Kidney (tissue), 14 donors: Measurements from ENCODE around the gene MEIOB. TPM values are rescaled to one million over a fixed set of nuclear protein-coding genes. Genes with fewer than 3 reads are reported as not detected.
"Not testable (repeated sequence)": the region's sequence is repeated elsewhere in the genome, so short reads cannot be mapped to it uniquely, and the experiment has no call there.

Experiments used
- DNase-seq, 5 donors: peaks; one replicate each; pipeline ENCODE4 v3.0.0-alpha.2; 2013 to 2020
- FAIRE-seq: peaks from 2 replicates; lab custom pipeline; 2012; peaks lifted over from hg19 to GRCh38; lab: Jason Lieb, UNC
- H3K27ac ChIP-seq, 2 donors: one replicate each; pipeline ENCODE4 v1.7.0; 2013; ENCODE audit warnings: low read depth in 2 of 2, low read length in 2 of 2, inconsistent platforms in 1 of 2
- H3K27me3 ChIP-seq: one replicate; pipeline ENCODE4 v1.7.1; 2013; ENCODE audit warnings: low read length, inconsistent platforms; ENCODE audit not compliant: control insufficient read depth, insufficient read depth
- H3K36me3 ChIP-seq, 3 donors: one replicate each; pipeline versions ENCODE4 v1.7.0 to v1.7.1; 2013; ENCODE audit warnings: low read length in 3 of 3, control low read depth in 1 of 3, inconsistent platforms in 1 of 3; ENCODE audit not compliant: insufficient read depth in 3 of 3, control insufficient read depth in 2 of 3
- H3K4me1 ChIP-seq, 3 donors: one replicate each; pipeline versions ENCODE4 v1.7.0 to v1.7.1; 2013; ENCODE audit warnings: low read length in 3 of 3, inconsistent platforms in 1 of 3, low read depth in 1 of 3; ENCODE audit not compliant: control insufficient read depth in 2 of 3, insufficient read depth in 2 of 3
- H3K4me3 ChIP-seq, 3 donors: one replicate each; pipeline versions ENCODE4 v1.7.0 to v1.8.1; 2013; ENCODE audit warnings: low read length in 3 of 3, control low read depth in 1 of 3, inconsistent platforms in 1 of 3
- H3K9ac ChIP-seq, 3 donors: one replicate each; pipeline versions ENCODE4 v1.7.0 to v1.7.1; 2013; ENCODE audit warnings: low read length in 3 of 3, control low read depth in 1 of 3, inconsistent platforms in 1 of 3
- H3K9me3 ChIP-seq, 3 donors: one replicate each; pipeline versions ENCODE4 v1.7.0 to v1.7.1; 2013; ENCODE audit warnings: low read length in 3 of 3, control low read depth in 1 of 3, inconsistent platforms in 1 of 3; ENCODE audit not compliant: control insufficient read depth in 2 of 3, insufficient read depth in 1 of 3
- CTCF ChIP-seq: IDR thresholded peaks from 3 replicates; pipeline ENCODE4 v1.5.1; 2012; ENCODE audit warnings: mild to moderate bottlenecking, moderate library complexity, borderline replicate concordance; ENCODE audit not compliant: insufficient read depth; ENCODE audit errors: extremely low read depth
- intact Hi-C: fragments of 100-400 bp; cut with DNase I; formaldehyde crosslinking; loops from one replicate; pipeline ENCODE4 v1.11.1; 2022
- polyA plus RNA-seq: library from polyadenylated mRNA; stranded (reverse); fragments of 350-450 nt; fragmentation: Illumina TruSeq; extraction: RNeasy Lipid Tissue Mini Kit (QIAGEN cat#74804); gene quantifications from one replicate; pipeline ENCODE4 v1.2.3, GENCODE V29; 2014; ENCODE audit warnings: low read depth, low replicate concordance; ENCODE audit not compliant: insufficient read depth
- total RNA-seq: library from RNA; stranded (reverse); fragmentation: NEBNext Ultra II Directional; extraction: Animal tissue kit (Norgen Biotek cat#: 25700); gene quantifications from one replicate; pipeline ENCODE4 v1.2.1, GENCODE V29; 2021
- donor health status: control.
- donor health status: control.
- donor health status: control.
- donor health status: control.
- donor health status: control.
- donor health status: DM: yes; HTN: yes; CAD: no.
- donor health status: Normal renal cell carcinoma (clear cell type).

The MEIOB gene
- total and polyA plus RNA-seq, 2 donors from 2014 or later, result 0.16 to 1.4 TPM

- Histone ChIP-seq H3K4me1 (no peaks in the 10 kb centered on the region), H3K4me3 (no peak overlapping the region), H3K9me3 (no peaks in the 10 kb centered on the region), H3K27me3 (no peaks in the 10 kb centered on the region), H3K9ac (no peak overlapping the region), H3K36me3 (no peaks in the 10 kb centered on the region), H3K27ac (no peak overlapping the region)
- TF ChIP-seq CTCF, result no peak
- DNase-seq (no peak), FAIRE-seq (no peak)
- intact Hi-C loops, result no loop called here
Observed at GRCh38 chr16:1884155-1884760, 12.3 kb upstream of the MEIOB start.

GRCh38 chr16:1881172-1881571 lies 9.2 kb upstream of the MEIOB start:
- H3K4me1 ChIP-seq, H3K36me3 ChIP-seq, H3K9me3 ChIP-seq, H3K27me3 ChIP-seq, H3K27ac ChIP-seq, FAIRE-seq, intact Hi-C loops, H3K9ac ChIP-seq, H3K4me3 ChIP-seq: not testable (repeated sequence)
- DNase-seq, result peak in 1 of 5 donors; percentile 6

GRCh38 chr16:1879477-1879876 lies 7.5 kb upstream of the MEIOB start:
- Histone ChIP-seq H3K9me3 (no peaks in the 10 kb centered on the region), H3K9ac (no peak overlapping the region), H3K27ac (no peak overlapping the region), H3K36me3 (no peaks in the 10 kb centered on the region), H3K4me1 (no peaks in the 10 kb centered on the region), H3K27me3 (peaks cover 4% of the 10 kb centered on the region), H3K4me3 (no peak overlapping the region)
- FAIRE-seq, result no peak
- intact Hi-C loops, result no loop called here
- TF ChIP-seq CTCF, result no peak
- DNase-seq, result no peak

GRCh38 chr16:1878256-1878655 lies 6.3 kb upstream of the MEIOB start:
- intact Hi-C loops, result no loop called here
- FAIRE-seq (no peak), DNase-seq (no peak)
- H3K4me3 ChIP-seq, result no peak overlapping the region
- H3K9ac ChIP-seq, result no peak overlapping the region
- no peak overlapping the region for H3K27ac ChIP-seq
- H3K36me3 ChIP-seq, result no peaks in the 10 kb centered on the region
- no peak for TF ChIP-seq CTCF
- H3K9me3 ChIP-seq, result no peaks in the 10 kb centered on the region
- peaks cover 4% of the 10 kb centered on the region for H3K27me3 ChIP-seq
- H3K4me1 ChIP-seq, result no peaks in the 10 kb centered on the region
